Measurements from ENCODE around the gene TDRD15. TPM values are rescaled to one million over a fixed set of nuclear protein-coding genes. Genes with fewer than 3 reads are reported as not detected.
"Not testable (repeated sequence)": the region's sequence is repeated elsewhere in the genome, so short reads cannot be mapped to it uniquely, and the experiment has no call there.

Gene TDRD15
- total RNA-seq, 1 experiment from 2014 or later: not detected

GRCh38 chr2:21142149-21142548 is 18.4 kb downstream of the TDRD15 start:
- TF ChIP-seq CTCF (IDR thresholded peaks at IDR 0.05; ENCODE audit: unreplicated experiment): no peak

GRCh38 chr2:21146638-21147037 is 22.9 kb downstream of the TDRD15 start:
- H3K9me3 Mint-ChIP-seq (ENCODE audit: unreplicated experiment): no peaks in the 10 kb centered on the region
- H3K4me3 Mint-ChIP-seq (ENCODE audit: unreplicated experiment): no peak overlapping the region
- BruUV-seq (replicated peaks): no TSS peak
- H3K36me3 Mint-ChIP-seq (ENCODE audit: insufficient read depth, unreplicated experiment): no peaks in the 10 kb centered on the region
- H3K27ac Mint-ChIP-seq (ENCODE audit: low read depth, unreplicated experiment): no peak overlapping the region
- intact Hi-C loops (cut with micrococcal nuclease): no loop called here
- H3K4me1 Mint-ChIP-seq (ENCODE audit: insufficient read depth, unreplicated experiment): no peaks in the 10 kb centered on the region
- no peak for TF ChIP-seq CTCF (IDR thresholded peaks at IDR 0.05; ENCODE audit: unreplicated experiment)
- peaks cover 31% of the 10 kb centered on the region for H3K27me3 Mint-ChIP-seq (ENCODE audit: insufficient read depth, unreplicated experiment)
- no peak for DNase-seq (ENCODE audit: unreplicated experiment)
- CTCF ChIA-PET: interaction anchor here (0.6 to 1.1 kb wide), 2 partner anchors 48 to 485 kb away, joined by 3 to 4 read pairs; no protein-coding TSS in a partner anchor
- POLR2A ChIA-PET: no interaction called here

More at GRCh38 chr2:21142149-21142548, 18.4 kb downstream of the TDRD15 start:
- Mint-ChIP-seq H3K36me3 (ENCODE audit: insufficient read depth, unreplicated experiment) (no peaks in the 10 kb centered on the region), H3K4me1 (ENCODE audit: insufficient read depth, unreplicated experiment) (no peaks in the 10 kb centered on the region), H3K27me3 (ENCODE audit: insufficient read depth, unreplicated experiment) (peaks cover 67% of the 10 kb centered on the region), H3K9me3 (ENCODE audit: unreplicated experiment) (no peaks in the 10 kb centered on the region), H3K27ac (ENCODE audit: low read depth, unreplicated experiment) (no peak overlapping the region), H3K4me3 (ENCODE audit: unreplicated experiment) (no peak overlapping the region)
- ChIA-PET CTCF (interaction anchor here (0.7 kb wide), 1 partner anchor 175 kb away, joined by 3 read pairs; no protein-coding TSS in a partner anchor), POLR2A (no interaction called here)
- intact Hi-C loops (cut with micrococcal nuclease): no loop called here
- no peak for DNase-seq (ENCODE audit: unreplicated experiment)
- no TSS peak for BruUV-seq (replicated peaks)

GRCh38 chr2:21148718-21149117 is 24.9 kb downstream of the TDRD15 start:
- ChIA-PET CTCF (no interaction called here), POLR2A (no interaction called here)
- Mint-ChIP-seq H3K27ac (ENCODE audit: low read depth, unreplicated experiment) (no peak overlapping the region), H3K36me3 (ENCODE audit: insufficient read depth, unreplicated experiment) (no peaks in the 10 kb centered on the region), H3K4me3 (ENCODE audit: unreplicated experiment) (no peak overlapping the region), H3K27me3 (ENCODE audit: insufficient read depth, unreplicated experiment) (peaks cover 40% of the 10 kb centered on the region), H3K4me1 (ENCODE audit: insufficient read depth, unreplicated experiment) (no peaks in the 10 kb centered on the region), H3K9me3 (ENCODE audit: unreplicated experiment) (peaks cover 10% of the 10 kb centered on the region)
- TF ChIP-seq CTCF (IDR thresholded peaks at IDR 0.05; ENCODE audit: unreplicated experiment): no peak
- intact Hi-C loops (cut with micrococcal nuclease): no loop called here
- no peak for DNase-seq (ENCODE audit: unreplicated experiment)
- BruUV-seq (replicated peaks): no TSS peak

GRCh38 chr2:21151234-21151633 is 27.5 kb downstream of the TDRD15 start:
- intact Hi-C loops (cut with micrococcal nuclease); H3K27ac Mint-ChIP-seq (ENCODE audit: low read depth, unreplicated experiment); H3K4me3 Mint-ChIP-seq (ENCODE audit: unreplicated experiment); BruUV-seq (replicated peaks); H3K36me3 Mint-ChIP-seq (ENCODE audit: insufficient read depth, unreplicated experiment); CTCF ChIA-PET; H3K4me1 Mint-ChIP-seq (ENCODE audit: insufficient read depth, unreplicated experiment); DNase-seq (ENCODE audit: unreplicated experiment); POLR2A ChIA-PET: not testable (repeated sequence)
- H3K9me3 Mint-ChIP-seq (ENCODE audit: unreplicated experiment): peaks cover 10% of the 10 kb centered on the region
- peaks cover 20% of the 10 kb centered on the region for H3K27me3 Mint-ChIP-seq (ENCODE audit: insufficient read depth, unreplicated experiment)
